DMS153 treated with DMSO at 0.1 percent for 48 hours (cell line): Measurements from ENCODE around the gene CNTN5.

Source experiments
- DNase-seq: peaks from one replicate; lab custom pipeline; 2025; ENCODE audit not compliant: unreplicated experiment; lab: John Stamatoyannopoulos, UW

Gene CNTN5

DNA sequence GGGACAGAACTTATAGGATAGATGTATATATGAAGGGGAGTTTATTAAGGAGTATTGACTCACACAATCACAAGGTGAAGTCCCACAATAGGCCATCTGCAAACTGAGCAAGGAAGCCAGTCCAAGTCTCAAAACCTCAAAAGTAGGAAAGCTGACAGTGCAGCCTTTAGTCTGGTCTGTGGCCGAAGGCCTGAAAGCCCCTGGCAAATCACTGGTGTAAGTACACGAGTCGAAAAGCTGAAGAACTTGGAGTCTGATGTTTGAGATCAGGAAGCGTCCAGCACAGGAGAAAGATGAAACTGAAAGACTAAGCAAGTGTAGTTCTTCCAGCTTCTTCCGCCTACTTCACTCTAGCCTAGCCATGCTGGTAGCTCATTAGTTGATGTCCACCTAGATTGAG lies 866.7 kb downstream of the CNTN5 start:
- DNase-seq = no peak

DNA sequence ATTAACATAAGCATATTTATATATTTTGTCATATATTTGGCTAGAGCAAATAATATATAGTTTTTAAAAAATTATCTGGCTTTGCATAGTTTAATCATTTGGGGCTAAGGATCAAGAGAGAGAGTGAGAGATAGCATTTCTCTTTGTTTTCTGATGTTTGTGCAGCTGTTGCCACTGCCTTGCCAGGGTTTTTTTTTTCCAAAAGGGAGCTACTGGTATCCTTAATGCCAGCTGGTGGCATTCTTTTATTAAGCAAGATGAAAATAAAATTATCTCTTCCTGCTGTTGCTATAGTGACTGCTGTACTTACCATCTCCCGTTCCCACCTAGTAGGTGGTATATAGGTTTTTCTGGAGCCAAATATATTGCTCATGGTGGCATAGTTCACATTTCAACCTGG lies 873.1 kb downstream of the CNTN5 start:
- no peak for DNase-seq

DNA sequence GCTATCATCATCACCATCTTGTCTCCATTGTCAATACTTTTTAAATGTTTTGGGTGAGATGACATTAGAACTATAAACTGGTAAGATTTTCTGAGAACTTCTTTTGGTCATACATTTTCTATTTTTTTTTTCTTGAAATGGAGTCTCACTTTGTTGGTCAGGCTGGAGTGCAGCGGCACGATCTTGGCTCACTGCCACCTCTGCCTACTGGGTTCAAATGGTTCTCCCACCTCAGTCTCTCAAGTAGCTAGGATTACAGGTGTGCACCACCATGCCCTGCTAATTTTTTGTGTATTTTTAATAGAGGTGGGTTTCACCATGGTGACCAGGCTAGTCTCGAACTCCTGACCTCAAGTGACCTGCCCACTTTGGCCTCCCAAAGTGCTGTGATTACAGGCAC lies 880.4 kb downstream of the CNTN5 start:
- DNase-seq = no peak

DNA sequence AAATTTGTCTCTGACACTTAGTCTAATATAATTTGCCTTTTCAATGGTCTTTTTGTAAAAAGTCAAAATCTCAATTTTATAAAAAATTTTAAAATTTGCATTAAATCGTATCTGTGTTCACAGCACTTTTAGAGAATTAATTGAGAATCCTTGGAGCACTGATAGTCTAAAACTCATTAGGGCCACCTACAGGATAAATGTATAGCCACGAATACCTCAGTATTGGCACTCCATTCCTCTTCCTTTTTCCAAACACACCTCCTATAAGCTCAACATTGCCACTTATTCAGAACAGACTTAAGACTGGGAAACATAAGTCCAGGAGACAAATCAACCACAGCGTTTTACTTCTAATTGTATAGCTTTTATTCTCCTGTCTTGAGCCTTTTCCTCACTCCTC lies 890.4 kb downstream of the CNTN5 start:
- DNase-seq = no peak

DNA sequence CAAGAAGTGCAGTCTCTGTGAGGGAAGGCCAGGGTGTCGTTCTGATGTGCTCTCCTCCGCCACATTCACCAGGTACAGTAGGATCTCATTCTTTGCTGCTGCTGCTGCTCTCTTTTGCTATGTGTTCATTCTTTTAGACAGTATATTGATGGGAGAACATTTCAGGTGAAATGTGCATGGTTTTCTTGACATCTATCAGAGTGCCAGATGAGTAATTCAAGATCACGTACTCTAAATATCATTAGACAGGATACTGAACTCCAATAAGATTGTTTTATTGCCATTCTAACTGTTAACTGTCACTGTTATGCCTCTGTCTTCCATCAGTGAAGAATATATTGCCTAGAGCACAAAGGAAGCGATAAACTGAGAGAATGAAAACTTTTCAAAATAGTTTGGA lies 895.3 kb downstream of the CNTN5 start:
- DNase-seq = no peak

DNA sequence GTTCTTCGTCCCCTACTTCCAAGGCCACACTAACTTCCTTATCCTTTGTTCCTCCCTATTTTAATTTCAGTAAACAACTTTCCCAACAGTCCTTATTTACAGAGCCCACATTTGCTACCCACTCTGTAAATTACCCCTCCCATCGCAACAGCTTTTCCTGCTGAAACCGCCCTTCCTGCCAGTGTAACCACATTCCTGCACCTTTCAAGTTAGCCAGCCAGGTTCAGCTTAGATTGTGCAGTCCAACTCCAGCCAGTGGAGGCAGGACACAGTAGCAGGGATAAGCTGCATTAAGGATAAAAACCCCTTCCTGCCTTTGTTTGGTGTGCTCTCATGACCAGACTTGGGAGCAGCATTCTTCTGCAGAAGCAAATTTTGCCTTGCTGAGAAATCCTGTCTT lies 898.0 kb downstream of the CNTN5 start:
- DNase-seq = no peak

DNA sequence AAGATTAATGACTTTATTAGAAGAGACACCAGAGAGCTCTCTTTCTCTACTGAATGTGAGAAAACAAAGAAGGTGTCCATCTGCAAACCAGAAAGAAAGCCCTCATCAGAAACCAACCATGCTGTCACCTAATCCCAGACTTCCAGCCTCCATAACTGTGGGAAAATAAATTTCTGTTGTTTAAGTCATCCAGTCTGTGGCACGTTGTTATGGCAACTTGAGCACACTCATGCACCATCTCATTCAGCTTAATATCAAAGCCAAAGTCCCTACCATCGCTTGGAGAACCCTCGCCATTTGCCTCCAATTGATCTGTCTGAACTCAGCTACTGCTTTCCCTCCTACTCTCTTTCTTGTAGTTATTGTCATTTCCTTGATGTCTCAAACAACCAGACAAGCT lies 900.2 kb downstream of the CNTN5 start:
- no peak for DNase-seq

DNA sequence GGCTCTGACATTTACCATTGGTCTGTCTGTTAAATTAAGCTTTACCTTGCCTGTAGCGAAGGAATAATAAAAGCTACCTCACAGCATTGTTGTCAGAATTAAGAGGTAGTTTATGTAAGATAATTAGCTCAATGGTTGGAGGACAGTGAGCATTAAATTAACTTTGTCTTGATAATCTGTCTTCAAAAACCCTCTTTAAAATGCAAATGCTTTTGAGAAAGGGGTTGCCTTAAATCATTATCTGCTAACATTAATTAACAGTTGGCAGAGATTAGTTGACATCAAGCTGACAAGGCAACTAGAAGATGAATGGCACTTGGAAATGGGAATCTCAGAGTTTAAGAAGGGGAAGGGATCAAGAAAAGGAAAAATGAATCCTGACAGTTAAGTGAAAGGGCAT lies 905.2 kb downstream of the CNTN5 start:
- no peak for DNase-seq

DNA sequence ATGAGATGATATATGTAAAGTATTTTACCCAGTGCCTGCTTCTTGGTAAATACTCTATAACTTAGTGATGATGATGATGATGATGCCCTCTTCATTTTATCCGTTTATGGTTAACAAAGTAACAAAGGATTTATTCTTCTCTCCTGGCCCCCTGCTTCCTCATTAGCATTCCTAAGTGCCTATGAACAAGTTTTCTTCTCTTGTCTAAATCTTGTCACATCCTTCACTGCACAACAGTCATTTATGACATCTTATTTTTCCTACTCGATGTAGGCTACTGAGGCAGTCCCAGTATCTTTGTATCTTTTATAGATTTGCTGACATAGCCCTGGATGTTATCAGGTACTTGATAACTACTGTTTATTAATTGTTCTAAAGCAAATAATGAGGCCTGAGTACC lies 911.9 kb downstream of the CNTN5 start:
- DNase-seq = no peak

DNA sequence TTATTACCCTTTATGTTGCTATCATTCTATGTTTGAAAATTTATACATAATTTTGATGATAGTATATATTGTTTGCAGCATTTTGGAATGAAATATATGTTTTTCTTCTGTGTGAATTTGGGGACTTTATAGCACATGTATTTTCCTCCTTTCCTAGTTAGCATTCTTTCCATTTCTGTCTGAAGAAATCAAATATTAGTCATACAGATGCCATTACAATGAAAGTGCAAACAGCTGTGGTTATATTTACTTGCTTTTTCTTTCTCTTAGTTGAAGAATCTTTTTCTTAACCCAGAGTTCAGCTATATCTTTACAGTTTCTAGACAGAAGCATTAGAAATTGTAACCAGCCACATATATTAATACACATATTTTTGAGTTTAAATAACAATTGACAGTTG lies 913.3 kb downstream of the CNTN5 start:
- no peak for DNase-seq

DNA sequence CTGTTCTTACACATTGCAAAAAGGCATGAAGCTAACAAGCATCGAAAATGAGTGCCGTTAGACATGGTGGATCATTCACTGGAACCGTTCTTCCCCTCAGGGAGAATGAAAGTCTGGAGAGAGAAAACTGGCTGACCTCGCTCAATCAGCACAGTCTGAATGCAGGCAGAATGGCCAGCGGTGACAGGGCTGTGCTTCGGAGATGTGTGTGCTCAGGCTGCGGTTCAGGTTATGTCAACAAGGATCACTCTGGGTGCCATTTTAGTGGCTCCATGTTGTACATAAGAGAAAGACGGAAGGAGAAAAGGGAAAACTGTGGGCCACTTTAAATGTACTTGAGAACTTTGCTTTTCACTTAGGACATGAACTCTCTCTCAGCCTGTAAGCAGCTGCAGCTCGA lies 916.6 kb downstream of the CNTN5 start:
- DNase-seq = no peak

DNA sequence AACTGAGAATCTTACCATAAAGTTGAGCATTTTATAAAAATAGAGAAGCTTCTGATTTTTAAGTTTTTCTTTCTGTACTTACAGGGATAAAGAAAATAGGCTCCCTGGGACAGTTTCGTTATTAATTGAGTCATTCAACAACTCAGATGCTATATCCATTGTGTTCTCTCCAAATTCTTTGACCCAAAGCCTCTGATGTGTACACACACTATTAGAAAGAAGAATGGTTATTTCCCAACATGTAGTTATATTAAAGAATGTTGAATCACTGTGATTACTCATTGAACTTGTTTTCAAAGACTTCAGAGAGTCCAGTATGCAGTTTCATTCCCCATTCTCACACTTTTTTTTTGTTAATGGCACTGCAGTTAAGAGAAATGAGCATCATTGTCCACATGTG lies 932.1 kb downstream of the CNTN5 start:
- no peak for DNase-seq

DNA sequence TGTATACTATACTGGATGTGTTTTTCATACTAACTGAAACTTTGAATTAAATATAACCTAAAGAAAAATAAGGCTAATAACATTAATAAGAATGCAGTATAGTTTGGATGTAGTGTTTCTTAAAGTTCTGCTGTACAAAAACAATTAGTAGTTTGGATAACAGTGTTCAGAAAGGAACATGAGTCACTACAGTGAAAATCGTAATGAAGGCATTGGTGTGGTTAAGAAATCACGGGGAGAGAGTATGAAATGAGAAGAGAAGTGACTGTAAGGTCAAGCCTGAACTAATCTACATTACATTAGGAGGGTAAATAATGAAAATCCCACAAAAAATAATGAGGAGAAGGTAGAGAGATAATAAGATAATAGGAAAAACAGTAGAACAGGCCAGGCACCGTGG lies 939.8 kb downstream of the CNTN5 start:
- no peak for DNase-seq

DNA sequence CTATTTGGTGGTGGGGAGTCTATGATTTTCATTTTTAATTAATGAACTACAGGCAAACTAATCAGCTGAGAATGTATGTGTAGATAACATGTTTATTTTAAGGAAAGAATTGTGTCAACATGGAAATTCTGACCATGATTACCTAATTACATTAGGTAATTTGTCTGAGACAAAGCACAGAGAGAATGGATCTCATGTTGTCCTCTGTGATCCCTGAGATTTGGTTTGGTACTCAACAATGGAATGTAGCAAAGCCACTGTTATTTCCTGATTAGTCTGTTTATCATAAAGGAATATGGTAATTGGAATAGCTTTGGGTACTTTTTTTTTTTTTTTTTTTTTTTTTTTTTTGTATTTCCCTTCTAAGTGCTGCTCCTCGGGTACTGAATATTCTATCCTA lies 947.6 kb downstream of the CNTN5 start:
- DNase-seq = no peak

DNA sequence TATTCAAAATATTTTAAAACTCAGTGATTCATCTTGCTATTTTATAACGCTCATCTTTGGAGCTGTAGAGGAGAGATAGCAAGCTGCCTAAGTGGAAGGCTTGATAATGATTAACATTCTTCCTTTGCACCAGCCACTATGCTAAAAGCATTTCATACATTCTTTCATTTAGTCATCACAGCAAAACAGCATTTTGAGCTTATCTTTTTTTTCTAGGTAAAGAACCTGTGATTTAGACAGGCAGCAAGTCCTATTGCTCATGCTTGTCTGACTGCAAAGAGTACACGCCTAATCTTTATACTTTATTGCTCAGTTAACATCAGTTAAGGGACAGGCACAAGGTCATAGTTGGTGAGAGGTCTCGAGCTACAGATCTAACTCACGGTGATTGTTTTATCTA lies 953.2 kb downstream of the CNTN5 start:
- no peak for DNase-seq

DNA sequence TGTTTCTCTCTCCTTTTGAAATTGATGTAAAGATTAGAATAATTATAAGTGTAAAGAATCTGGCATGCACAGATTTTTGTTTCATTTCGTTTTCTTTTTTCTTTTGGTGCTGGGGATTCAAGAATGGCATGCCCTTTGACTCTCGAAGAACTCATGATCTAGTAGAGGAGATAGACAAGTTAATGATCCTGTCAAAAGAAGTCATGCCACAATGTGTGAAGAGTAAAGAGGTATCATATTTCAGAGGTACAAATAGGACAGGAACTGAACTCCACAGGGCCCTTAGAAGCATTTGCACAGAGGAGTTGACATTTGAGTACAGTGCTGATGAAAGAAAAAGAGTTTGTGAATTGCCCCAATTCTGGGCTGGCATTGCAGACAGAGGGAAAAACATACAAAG lies 958.3 kb downstream of the CNTN5 start:
- DNase-seq = no peak

DNA sequence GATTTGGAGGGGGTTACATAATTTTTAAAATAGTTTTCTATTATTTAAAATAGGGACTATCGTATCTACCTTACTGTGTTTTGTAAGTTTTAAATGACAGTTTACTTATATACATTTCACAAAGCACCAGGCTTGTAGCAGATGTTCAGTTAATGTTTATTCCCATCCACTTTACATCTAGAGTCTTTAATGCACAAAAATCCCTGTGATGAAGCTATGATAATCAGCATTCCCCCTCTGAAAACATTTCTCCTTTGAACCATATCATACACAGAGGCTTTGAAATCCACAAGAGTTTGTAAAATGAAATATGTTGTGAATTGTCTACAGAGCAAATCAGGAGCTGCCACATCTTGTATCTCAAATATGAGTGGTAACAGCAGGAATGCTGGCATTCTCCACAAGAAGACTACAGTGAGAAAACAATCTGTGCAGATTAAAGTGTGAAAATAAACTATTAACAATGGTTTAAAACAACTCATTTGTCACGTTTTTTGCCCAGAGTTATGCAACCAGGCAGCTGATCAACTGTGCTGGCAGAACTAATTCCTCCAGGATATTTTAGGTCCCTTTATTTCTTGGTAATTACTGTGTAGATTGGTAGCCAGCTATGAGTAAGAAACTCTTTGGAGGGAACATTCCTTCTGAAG lies 967.2 kb downstream of the CNTN5 start:
- DNase-seq = no peak

DNA sequence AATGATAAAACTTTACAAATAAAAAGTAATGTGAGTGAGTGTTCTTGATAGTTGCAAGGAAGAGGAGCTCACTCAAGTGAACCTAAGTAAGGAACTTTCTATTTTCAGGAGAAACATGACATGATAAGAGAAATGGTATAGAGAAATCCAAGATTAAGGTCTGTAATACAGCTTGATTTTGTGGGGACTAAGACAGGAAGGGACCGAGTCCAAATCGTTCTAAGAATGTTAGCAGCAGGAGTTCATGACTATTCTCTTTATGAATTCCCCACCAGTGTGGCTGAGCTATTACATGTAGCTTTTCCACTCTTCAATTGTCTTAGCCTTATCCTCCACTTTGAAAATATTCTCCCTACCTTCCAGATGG lies 967.7 kb downstream of the CNTN5 start:
- DNase-seq = no peak

DNA sequence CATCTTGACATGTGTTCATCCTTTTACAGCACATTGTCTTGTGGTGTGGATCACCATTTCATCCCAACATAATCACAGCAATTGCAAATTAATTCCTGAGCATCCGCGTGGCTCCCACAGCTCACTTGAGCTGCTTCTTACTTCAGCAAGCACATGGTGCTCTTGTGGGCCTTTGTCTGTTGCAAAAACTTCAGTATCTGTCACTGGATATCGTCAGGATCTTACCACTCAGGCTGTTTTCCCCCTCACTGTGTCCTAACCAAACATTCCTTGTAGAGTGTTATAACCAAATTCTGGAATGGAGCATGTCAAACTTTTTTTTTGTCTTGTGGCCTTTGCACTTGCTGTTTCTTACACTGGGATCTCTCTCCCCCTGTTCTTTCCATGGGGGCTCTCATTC lies 983.2 kb downstream of the CNTN5 start:
- DNase-seq = no peak

DNA sequence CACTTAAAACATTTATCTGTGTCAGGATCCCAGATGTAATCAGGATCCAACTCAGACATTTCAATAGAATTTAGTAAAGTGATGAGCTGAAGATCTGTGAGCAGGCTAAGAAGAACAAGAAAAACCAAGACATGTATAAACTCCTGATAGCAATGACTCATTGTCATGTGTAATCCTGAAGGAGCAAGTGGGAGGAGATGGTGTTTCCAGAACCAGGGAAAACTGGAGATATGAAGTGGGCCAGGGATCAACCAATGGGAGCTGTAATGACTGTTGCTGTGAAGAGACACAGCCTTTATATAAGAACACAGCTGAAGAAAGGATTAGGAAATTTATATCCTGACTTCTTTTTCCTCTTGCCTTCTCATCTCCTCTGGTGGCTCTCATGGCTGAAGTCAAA lies 983.8 kb downstream of the CNTN5 start:
- no peak for DNase-seq

DNA sequence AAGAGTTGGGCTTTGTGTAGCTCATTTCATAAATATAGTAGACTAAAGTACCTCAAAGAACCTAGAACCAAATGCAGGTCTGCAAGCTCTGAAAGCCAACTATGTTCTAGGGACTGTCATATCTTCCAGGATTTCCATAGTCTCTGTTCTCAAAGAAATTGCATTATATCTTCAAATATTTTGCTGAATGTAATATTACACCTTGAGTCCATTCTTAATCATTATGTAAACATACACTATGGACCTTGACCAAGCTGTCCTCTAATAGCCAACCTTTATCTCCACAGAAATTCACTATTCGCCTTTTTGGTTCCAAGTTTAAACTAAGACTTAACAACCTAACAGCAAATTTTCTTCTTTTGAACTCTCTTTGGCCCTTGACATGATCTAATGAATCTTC lies 987.7 kb downstream of the CNTN5 start:
- no peak for DNase-seq

DNA sequence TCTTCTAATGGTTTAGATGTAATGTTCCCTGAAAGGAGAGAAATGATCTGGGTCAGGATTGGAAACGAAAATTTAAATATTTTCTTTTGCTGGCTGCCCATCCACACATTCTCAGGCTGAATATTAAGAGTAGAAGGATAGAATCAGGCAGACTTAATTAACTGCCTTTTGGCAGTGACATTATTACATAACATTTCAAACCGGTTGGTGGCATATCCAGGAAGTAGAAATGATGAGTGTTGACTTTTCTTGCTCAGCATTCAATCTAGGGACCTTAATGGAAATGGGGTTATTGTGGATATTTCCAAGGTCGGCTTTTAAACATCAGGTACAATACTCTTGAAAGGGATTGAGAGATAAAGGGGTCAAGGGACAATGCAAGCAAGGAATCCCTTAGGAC lies 989.0 kb downstream of the CNTN5 start:
- no peak for DNase-seq

DNA sequence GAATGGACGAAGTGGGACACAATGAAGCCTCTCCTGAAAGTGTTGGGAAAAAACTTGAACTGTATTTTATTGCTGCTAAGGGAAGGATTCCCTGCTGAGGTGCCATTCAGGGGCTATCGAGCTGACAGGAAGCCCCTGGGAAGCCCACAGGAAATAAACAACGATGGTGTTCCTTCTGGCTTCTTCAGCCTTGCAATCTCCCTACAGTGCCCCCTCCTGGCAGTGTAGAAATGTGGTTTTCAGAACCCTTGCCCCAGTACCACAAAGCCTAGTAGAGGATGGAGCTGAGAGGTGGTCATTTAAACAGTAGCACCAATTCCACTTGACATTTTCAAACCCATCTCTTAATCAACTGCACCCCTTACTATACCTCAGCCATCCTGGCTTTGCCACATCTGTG lies 989.6 kb downstream of the CNTN5 start:
- no peak for DNase-seq

DNA sequence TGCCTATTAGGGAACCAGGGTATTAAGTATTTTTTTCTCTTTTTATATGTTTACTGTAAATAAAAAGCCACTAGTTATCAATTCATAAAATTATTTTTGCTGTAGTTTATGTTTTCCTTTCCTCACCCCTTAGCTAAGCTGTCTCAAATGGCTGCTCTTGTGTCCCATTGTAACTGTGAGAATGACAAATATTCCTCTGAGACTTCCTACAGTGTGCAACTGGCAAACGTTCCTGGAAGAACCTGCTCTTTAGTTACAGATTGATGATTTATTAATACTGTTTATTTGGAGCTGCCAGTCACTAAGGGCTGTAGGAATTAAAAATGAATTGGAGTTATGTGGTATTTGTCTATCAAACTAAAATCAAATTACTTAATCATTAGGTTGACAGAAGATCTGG lies 990.9 kb downstream of the CNTN5 start:
- DNase-seq = no peak
